HG03045 (cell line): ENCODE data around the gene ZNF593OS.

Experiments used
- ATAC-seq: cut with Tn5 transposase; IDR thresholded peaks from one replicate; pipeline ENCODE4 v1.9.1; 2021; ENCODE audit warnings: mild to moderate bottlenecking, moderate library complexity; ENCODE audit not compliant: unreplicated experiment

The ZNF593OS gene

DNA sequence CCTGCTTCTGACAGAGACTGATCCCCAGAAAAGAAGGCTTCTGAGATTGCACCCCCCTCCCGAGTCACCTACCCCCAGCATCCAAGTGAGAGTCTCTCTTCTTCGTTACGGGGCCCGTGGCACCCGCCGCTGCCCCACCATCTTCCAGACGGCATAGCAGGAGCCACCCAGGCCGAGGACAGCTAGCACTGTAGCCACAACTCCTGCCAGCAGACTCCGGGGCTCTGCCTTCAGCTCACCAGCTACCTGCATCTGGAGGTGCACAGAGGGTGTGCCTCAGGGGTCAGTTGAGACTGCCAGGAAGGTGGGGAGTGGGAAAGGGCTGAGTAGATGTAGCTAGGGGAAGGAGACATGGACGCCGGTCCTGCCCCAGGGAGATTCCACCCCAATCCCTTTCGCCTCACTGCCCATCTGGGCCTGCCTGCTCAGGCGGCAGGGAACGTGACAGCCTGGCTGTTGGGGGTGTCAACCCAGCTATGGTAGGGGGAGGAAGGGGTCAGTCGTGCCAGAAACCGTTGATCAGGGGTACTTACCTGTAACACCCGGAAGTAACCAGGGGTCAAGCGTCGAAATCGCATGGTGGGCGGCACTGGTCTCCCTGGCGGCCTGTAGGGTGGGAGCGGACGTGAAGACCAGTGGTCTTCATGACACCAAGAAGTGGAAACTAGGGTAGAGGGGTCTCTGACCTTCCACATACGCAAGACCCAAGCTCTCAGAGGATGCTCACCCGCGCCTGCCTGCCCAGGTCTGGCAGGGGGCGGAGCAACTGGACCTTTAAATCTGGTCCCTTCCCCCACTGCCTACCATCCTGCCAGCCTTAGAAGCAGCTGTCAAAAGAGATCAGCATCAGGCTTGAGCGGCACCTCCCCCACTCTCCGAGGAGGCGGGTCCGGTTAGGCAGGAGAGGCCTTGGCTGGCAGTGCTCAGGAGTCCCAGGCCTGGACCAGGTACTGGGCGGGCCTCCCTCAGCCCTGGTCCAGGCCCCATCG, at the start of gene ZNF593OS:
Gene ZNF593OS, minus strand, starts transcription at position 749 of the 989 bp plus-strand sequence. Its CDS starts 171 bp downstream, at position 578.
- no peak for ATAC-seq

DNA sequence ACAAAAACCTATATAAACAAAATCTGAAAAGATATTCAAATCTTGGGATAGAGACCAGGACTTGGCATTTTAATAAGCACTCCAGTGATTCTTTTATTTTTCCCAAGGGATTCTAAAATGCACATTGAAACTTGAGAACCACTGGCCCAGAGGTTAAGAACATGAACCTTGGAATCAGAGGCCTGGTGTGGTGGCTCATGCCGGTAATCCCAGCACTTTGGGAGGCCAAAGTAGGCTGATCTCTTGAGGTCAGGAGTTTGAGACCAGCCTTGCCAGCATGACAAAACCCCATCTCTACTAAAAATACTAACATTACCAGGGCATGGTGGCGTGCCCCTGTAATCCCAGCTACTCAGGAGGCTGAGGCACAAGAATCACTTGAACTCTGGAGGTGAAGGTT, 49.5 kb upstream of the ZNF593OS start:
- no peak for ATAC-seq

DNA sequence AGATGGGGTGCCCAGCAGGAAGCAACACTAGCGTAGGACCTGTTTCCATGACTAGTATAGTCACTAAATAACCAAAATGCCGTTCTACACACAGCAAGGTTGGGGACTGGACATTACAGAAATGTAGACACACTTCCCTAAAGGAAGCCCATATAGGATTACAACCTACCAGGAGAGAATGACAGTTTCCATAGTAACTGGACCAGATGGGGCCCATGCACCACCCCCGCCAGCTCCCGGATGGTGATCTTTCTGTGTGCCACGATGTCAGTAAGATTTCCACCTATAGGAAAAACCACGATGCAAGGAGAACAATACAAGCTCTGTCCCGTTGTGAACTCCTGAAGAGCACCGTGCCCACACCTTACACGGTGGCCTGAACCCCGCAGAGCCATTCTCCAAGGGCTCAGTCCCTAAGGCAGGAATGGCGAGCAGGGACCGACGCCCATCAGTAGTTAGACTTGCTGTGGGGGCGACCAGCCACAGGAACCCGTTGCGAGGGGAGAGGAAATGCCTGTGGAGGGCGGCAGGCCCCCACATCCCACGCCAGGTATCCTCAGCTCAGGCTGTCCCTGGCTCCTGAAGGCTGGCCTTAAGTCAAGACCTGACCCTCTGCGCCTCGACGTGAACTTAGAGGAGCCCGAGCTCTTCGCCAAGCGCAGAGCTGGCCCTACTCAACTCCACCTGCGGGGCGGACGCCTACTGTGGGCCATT, 48.7 kb upstream of the ZNF593OS start:
- no peak for ATAC-seq

DNA sequence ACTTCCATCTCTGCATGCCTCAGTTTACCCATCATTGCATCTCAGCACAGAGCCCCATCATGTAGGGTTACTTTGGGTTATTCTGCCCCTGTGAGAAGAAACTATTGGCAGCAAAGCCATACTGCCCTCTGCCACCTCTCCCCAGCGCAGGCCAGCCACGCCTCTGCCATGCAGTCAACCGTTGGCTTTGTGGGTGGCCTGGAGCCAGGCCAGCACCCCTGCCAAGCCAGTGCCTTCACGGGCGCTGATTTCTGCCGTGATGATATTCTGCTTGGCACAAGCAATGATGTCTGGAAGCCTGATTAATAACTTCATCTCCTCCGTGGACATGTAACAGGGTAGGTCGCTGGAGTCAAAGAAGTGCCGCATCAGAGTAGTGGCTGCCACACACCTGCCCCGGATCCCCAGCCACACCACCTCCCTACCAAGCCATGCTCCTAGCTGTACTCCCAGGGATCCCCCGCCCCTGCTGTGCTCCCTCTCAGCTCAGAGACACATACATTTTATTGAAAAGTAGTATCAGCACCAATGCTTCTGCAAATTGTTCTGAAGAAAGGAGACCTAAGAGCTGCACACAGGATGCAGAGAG, 47.4 kb upstream of the ZNF593OS start:
- ATAC-seq, result no peak

DNA sequence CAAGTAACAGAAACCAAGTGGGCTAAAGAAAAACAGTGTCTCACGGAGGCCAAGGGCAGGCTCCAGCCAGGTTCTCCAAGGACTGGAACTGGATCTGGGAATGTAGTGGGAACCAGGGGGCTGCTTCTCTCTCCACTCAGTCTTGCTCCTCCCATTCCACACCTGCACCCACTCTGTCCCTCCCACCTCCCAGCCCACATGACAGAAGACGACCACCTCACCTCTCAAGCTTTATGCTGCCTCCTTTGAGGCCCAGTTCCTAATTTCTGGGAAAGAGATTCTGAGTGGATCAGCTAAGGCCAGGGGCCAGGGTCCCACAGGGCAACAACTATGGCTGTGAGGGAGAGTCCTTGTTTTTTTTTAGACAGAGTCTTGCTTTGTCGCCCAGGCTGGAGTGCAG, 43.6 kb upstream of the ZNF593OS start:
- no peak for ATAC-seq

DNA sequence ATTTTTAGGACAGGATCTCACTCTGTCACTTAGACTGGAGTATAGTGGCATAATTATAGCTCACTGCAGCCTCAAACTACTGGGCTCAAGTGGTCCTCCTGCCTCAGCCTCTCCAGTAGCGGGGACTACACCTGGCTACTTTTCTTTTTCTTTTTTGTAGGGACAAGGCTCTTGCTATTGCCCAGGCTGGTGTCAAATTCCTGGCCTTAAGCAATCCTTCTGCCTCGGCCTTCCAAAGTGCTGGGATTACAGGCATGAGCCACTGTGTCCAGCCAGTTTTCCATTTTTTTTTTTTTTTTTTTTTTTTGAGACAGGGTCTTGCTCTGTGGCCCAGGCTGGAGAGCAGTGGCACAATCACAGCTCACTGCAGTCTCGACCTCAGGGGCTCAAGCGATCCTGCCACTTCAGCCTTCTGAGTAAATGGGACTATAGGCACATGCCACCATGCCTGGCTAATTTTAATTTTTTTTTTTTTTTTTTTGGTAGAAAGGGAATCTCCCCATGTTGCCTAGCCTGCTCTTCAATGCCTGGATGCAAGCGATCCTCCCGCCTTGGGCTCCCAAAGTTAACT, 41.8 kb upstream of the ZNF593OS start:
- no peak for ATAC-seq

DNA sequence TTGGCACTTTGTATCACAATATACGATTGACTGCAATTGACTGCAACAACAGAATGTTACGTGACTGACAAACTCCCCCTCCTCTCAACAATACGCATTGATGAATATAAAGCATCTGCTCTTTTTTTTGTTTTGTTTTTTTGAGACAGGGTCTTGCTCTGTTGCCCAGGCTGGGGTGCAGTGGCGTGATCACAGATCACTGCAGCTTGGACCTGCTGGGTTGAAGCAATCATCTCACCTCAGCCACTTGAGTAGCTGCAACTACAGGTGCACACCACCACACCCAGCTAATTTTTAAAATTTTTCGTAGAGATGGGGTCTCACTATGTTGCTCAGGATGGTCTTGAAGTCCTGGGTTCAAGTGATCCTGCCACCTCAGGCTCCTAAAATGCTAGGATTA, 41.1 kb upstream of the ZNF593OS start:
- no peak for ATAC-seq

DNA sequence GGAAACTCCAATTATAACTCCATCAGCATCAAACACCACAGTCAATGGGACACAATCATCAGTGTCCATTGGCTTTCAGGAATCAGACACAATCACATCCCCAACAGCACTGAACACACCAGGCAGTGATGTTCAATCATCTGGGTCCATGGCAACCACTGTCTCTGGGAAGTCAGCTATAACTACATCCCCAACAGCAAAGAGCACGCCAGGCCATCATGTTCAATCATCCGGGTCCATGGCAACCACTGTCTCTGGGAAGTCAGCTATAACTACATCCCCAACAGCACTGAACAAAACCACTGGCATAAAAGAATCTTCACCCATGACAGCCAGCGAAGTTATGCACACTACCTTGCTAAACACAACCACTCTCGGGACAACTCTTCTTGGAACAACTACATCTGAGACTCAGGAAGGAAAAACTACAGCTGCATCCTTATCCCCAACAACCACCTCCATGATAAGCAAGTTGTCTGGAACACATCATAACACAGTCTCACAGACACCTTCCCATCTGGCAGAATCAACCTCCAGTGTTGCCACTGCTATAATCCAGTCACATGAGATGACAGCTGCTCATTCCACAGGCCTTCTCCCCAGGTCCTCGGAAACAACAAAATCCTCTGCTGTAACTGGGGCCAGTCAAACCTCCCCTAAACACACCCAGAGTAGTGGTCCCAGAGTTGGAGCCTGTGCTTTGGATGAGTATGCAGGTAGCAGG, 38.7 kb upstream of the ZNF593OS start:
- ATAC-seq, result no peak

DNA sequence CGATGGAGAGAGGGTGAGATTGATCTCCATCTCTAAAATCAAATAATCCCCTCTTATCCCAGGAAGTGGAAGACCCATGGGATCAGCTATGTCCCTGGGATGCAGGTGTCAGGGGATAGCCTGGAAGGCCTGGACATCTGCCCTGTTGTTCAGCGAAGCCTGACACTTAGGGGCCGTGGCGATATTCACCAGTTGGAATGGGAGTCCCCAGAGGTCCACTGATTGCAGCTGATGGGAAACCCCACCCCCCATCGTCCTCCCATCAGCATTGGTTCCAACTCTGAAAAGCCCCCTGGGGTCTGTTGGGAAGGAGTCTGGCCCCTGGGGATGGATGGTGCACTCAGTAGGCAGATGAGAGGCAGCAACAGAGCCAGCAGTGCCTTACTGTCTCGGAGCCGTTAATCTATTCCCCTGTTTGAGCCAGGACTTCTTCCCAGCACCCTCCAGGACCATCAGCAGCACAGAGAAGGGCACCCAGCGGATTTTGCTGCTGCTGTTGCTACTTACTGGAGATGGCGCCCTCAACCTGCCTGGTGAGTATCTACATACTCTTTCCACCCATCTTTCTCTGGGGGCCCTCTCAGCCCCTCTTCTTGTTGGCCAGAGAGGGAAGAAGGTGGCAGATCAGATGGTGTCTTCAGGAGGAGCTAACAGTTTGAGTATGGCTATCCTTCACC, 32.1 kb upstream of the ZNF593OS start:
- no peak for ATAC-seq

DNA sequence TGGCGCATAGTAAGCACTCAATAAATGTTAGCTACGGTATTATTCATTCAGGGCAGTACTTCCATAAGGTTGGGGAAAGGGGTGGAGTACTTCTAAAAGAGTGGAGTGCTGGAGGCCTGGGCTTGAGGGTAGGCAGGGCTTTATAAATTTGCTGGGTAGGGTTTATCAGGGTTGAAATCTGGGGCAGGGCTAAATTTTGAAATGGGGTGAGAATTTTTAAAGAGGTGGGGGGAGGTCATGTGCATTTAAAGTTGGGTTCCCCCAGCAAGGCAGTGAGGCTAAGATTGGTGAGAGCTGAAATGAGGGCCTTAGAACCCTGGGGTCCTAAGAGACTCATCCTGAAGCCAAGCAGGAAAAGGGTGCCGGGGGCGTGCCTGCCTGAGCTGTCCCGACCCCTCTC, 28.8 kb upstream of the ZNF593OS start:
- no peak for ATAC-seq

DNA sequence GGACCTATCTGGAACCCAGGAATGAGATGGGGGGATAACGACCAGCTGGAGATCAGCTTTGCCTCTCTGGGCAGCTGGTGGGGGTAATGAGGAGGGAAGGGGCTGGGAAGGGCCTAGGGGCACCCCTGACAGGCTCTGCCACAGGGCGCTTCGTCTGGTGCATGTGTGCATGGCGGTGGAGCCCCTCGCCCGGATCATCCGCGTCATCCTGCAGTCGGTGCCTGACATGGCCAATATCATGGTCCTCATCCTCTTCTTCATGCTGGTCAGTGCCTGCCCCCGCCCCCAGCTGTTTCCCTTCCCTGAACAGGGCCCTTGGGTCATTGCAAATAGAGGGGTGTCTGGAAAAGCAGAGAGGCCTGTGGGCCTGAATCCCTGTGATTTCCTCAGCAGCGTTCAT, 26.2 kb upstream of the ZNF593OS start:
- ATAC-seq, result no peak

DNA sequence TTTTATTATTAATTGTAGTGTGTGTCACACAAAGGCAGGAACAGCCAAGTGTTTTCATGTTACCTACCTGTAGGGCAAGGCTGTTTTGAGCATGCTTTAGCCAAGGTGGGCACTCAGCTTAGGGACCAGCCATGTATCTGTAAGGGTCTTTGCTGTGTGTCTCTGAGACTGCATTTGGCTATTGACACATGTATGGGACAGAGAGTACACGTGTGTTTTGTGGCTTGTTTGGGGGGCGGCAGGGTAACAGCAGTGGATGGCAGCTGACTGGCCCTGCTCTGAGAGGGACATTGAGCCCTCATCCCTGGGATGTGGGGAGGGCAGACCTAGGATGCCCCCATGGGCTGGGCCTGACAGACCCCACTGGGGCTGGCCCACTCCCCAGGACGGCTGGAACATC, 25.7 kb upstream of the ZNF593OS start:
- ATAC-seq, result no peak

DNA sequence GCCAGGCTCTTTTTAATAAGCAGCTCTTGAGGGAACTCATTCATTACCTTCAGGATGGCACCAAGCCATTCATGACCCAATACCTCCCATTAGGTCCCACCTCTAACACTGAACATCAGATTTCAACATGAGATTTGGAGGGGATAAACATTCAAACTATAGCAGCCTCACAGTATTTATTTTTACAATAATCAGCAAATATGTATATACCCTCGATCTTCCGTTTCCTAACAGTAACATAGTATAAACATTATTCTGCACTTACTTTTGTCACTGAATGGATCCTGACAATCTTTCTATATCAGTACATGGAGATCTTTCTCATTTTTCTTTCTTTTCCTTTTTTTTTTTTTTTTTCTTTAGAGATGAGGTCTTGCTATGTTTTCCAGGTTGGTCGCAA, 24.2 kb upstream of the ZNF593OS start:
- no peak for ATAC-seq

DNA sequence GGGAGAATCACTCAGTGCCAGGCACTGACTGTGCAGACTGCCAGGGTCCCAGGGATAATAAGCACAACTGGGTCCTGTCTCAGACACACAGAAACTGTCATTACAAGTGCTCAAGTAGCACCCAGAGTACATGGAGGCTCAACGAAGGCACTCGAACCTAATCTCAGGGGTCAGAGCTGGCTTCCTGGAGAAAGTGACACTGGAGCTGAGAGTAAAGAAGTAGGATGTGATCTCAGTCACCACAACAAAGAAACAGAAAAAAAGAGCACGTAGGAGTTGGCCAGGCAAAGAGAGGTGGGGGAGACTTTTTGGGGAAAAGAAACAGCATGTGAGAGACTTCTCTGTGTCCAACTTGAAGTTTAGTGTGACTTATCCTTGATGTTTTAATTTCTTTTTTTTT, 20.1 kb upstream of the ZNF593OS start:
- ATAC-seq, result no peak

DNA sequence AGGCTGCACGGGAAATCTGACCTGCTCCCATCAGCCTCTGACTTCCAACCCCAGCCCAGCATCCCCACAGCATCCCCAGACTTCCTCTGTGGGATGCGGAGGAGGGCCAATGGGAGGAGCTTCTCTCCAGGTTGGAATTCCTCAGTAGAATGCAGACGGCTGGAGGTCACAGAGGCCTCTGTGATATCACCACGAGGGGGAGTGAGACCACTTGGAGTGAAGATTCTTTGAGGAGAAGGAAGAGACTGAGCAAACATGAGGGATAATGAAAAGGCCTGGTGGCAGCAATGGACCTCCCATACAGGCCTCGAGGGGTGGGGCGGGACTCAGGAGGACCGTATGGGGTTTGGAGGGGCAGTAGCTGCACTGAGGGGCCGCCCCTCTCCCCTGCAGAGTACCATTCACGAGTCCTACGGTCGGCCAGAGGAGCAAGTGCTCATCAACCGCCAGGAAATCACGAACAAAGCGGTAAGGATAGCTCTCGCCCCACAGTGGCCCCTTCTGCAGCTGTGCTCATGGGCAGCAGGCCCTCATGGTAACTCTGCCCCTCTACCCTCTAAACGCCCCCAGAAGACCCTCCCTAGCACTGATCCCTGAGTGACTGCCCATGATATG, 18.8 kb upstream of the ZNF593OS start, which contains the start of gene CATSPER4:
Gene CATSPER4, plus strand, starts transcription at position 230 of the 615 bp plus-strand sequence. Its CDS starts 26 bp downstream, at position 256.
- ATAC-seq, result no peak

DNA sequence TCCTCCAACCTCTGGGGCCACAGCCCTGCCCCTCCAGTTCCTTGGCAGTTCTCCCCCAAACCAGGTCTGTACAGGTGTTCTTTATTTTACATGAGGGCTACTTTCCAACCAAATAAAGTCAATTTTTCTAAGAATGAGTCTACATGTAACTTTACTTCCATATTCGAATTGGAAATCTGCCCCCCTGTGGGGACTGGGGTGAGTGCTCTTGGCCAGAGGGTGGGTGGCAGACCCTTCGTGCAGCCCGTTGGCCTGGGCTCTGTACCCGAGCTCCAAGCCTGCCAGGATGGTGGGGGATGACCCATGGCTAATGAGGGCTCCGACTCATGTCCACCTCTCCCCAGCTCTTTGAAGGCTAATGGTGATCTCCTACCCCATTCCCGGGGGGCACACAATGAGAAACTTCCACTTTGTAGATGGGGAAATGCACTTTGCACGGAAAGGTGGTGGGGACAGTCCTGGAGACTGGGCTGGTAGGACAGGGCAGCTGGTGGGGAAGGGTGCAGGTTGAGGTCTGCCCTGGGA, 18.2 kb upstream of the ZNF593OS start:
- ATAC-seq, result no peak

DNA sequence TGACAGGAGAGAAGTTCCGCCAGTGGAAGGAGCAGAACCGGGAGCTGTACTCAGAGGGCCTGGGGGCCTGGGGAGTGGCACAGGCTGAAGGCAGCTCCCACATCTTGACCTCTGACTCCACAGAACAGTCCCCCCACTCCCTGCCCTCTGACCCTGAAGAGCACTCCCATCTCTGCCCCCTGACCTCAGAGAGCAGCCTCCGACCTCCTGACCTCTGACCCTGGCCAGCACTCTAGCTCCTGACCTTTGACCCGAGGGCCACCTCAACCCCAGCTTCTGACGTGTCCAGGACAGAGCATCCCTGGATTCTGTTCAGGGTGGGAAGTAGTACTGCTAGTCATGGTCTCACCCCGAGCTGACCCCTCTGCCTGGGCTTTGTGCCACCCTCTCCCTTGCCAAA, 17.7 kb upstream of the ZNF593OS start:
- no peak for ATAC-seq

DNA sequence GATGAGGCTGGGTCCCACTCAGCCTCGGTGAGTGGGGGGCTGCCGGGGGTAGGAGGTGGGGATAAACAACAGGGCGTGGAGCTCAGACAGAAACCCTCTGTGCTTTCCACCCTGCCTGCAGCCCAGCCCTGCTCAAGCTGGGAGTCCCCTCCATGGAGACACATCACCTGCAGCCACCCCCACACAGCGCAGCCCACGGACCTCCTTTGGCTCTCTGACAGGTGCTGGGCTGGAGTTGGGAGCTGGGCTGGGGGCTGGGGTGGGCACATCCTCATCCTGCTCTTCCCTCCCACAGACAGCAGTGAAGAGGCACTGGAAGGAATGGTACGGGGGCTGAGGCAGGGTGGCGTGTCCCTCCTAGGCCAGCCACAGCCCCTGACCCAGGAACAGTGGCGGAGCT, 16.8 kb upstream of the ZNF593OS start:
- no peak for ATAC-seq

DNA sequence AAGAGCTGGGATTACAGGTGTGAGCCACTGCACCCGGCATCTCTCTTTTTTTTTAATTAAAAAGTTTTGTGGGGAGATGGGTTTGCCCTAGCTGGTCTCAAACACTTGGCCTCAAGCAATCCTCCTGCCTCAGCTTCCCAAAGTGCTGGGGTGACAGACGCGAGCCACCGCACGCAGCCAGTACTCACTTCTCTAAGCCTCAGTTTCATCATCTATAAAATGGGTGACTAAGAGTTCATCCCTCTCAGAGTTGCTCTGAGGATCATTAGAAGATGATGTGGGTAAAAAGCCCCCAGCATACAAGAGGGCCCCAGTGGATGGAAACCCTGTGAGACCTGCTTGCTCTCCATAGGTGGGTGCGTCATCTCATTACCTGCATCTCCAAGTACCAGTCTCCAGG, 16.2 kb upstream of the ZNF593OS start:
- no peak for ATAC-seq
